ENCODE data around the gene TTC39A.

GRCh38 chr1:51314974-51315373 is 15.4 kb downstream of the TTC39A start:
- TF ChIP-seq CTCF (IDR thresholded peaks at IDR 0.05) (no peak), POLR2A (IDR thresholded peaks at IDR 0.05) (no peak), POLR2AphosphoS5 (IDR thresholded peaks at IDR 0.05) (peak; percentile 39)
